ENCODE results near the gene PPM1J. TPM values are rescaled to one million over a fixed set of nuclear protein-coding genes. Genes with fewer than 3 reads are reported as not detected.
A peak's percentile ranks its signal among the peaks of the same experiment; 100 is the strongest.

The PPM1J gene
- total and polyA plus RNA-seq, 2 of the 8 experiments (the other 6 are each of a cell fraction or from before 2014, with no cell fraction given), result 19.4 to 31.6 TPM

- no peak for TF ChIP-seq SP4 (IDR thresholded peaks at IDR 0.05; ENCODE audit: low read length)
- TF ChIP-seq SIRT6 (IDR thresholded peaks at IDR 0.05; ENCODE audit: low read length), result no peak
- no peak for TF ChIP-seq RXRA (IDR thresholded peaks at IDR 0.05; ENCODE audit: insufficient read depth, low read depth, low read length)
- no peak for TF ChIP-seq ATF3 (IDR thresholded peaks at IDR 0.05; ENCODE audit: insufficient read depth, low read depth, low read length)
- no peak for TF ChIP-seq JUND (IDR thresholded peaks at IDR 0.05; ENCODE audit: low read length)
- no peak for TF ChIP-seq CHD2 (IDR thresholded peaks at IDR 0.05; ENCODE audit: low read length)
- no peak for TF ChIP-seq NRF1 (IDR thresholded peaks at IDR 0.05; ENCODE audit: low read depth, low read length)
- TF ChIP-seq HDAC2 (IDR thresholded peaks at IDR 0.05; ENCODE audit: borderline replicate concordance in 1 of 2, low read depth in 2 of 2, low read length in 2 of 2), result no peak
- no peak for TF ChIP-seq CBX8 (IDR thresholded peaks at IDR 0.05; ENCODE audit: borderline replicate concordance, low read depth, low read length)
- TF ChIP-seq TCF12 (IDR thresholded peaks at IDR 0.05; ENCODE audit: low read depth, low read length), result no peak
- peak; percentile 79 for TF ChIP-seq KDM4A (IDR thresholded peaks at IDR 0.05; ENCODE audit: low read depth, low read length, severe bottlenecking)
- TF ChIP-seq FOSL1 (IDR thresholded peaks at IDR 0.05; ENCODE audit: insufficient read depth, low read depth, low read length), result no peak
- no peak for TF ChIP-seq MAFK (IDR thresholded peaks at IDR 0.05; ENCODE audit: low read depth, low read length)
- TF ChIP-seq BRCA1 (IDR thresholded peaks at IDR 0.05; ENCODE audit: low read depth, low read length), result no peak
- no peak for TF ChIP-seq CBX5 (IDR thresholded peaks at IDR 0.05; ENCODE audit: low read depth, low read length)
- no peak for TF ChIP-seq TBP (IDR thresholded peaks at IDR 0.05; ENCODE audit: low read depth, low read length)
- no peak for TF ChIP-seq RFX5 (IDR thresholded peaks at IDR 0.05; ENCODE audit: borderline replicate concordance, low read depth, low read length)
- no peak for TF ChIP-seq EP300 (IDR thresholded peaks at IDR 0.05; ENCODE audit: borderline replicate concordance in 1 of 2, low read depth in 2 of 2, low read length in 2 of 2)
- no peak for TF ChIP-seq EGR1 (IDR thresholded peaks at IDR 0.05; ENCODE audit: borderline replicate concordance, low read depth, low read length)
- no peak for TF ChIP-seq POLR2A (IDR thresholded peaks at IDR 0.05; ENCODE audit: control extremely low read depth in 1 of 2, low read depth in 2 of 2, low read length in 2 of 2)
- TF ChIP-seq BCL11A (IDR thresholded peaks at IDR 0.05; ENCODE audit: low read depth in 2 of 2, low read length in 2 of 2), result no peak
- no peak for TF ChIP-seq JUN (IDR thresholded peaks at IDR 0.05; ENCODE audit: low read depth, low read length)
- no peak for TF ChIP-seq SIN3A (conservative IDR thresholded peaks at IDR 0.05 in 1 of 2, IDR thresholded peaks at IDR 0.05 in 1 of 2; ENCODE audit: low read depth in 1 of 2, low read length in 2 of 2)
- TF ChIP-seq KDM1A (IDR thresholded peaks at IDR 0.05; ENCODE audit: borderline replicate concordance, low read length), result no peak
Observed at GRCh38 chr1:112706505-112707220, 8.5 kb downstream of the PPM1J start, which contains the start of gene RHOC (continued).

All from H1 (cell line).